K562 (cell line): ENCODE measurements around the gene GRID2IP. TPM values are rescaled to one million over a fixed set of nuclear protein-coding genes. Genes with fewer than 3 reads are reported as not detected.

Experiments
- AFF4 ChIP-seq: sonication (generic); formaldehyde crosslinking; IDR thresholded peaks from 2 replicates; pipeline ENCODE4 v1.8.0; 2023; ENCODE audit warnings: mild to moderate bottlenecking, missing genetic modification reagents
- ARID4B ChIP-seq: sonication (generic); formaldehyde crosslinking; IDR thresholded peaks from 2 replicates; pipeline ENCODE4 v1.8.0; 2022; ENCODE audit warnings: mild to moderate bottlenecking, missing genetic modification reagents
- ATF3 ChIP-seq, 2 experiments: fragments of 450-650 bp in 1 of 2; sonication (generic) in 1 of 2; formaldehyde crosslinking in 1 of 2; IDR thresholded peaks in 1 of 2; conservative IDR thresholded peaks in 1 of 2; 2 replicates each; pipeline versions ENCODE4 v1.6.1 to v1.8.1; 2016 to 2023; ENCODE audit warnings: mild to moderate bottlenecking in 2 of 2, moderate library complexity in 2 of 2, inconsistent platforms in 1 of 2, missing genetic modification reagents in 1 of 2
- BRCA1 ChIP-seq, 2 experiments: fragments of 450-650 bp in 1 of 2; sonication (generic) in 1 of 2; formaldehyde crosslinking in 1 of 2; IDR thresholded peaks; 2 replicates each; pipeline versions ENCODE4 v1.5.0 to v1.6.1; 2017 to 2020; ENCODE audit warnings: mild to moderate bottlenecking in 1 of 2, missing genetic modification reagents in 1 of 2
- ELF4 ChIP-seq: fragments of 450-650 bp; formaldehyde crosslinking; IDR thresholded peaks from 2 replicates; pipeline ENCODE4 v1.4.0; 2022; ENCODE audit warnings: missing genetic modification characterization
- FOXK1 ChIP-seq: sonication (generic); formaldehyde crosslinking; IDR thresholded peaks from 2 replicates; pipeline ENCODE4 v1.8.0; 2022; ENCODE audit warnings: missing genetic modification reagents, mild to moderate bottlenecking, borderline replicate concordance
- MTA3 ChIP-seq: fragments of 450-650 bp; formaldehyde crosslinking; IDR thresholded peaks from 2 replicates; pipeline ENCODE4 v1.6.1; 2017; ENCODE audit warnings: mild to moderate bottlenecking, borderline replicate concordance
- NCOA1 ChIP-seq: fragments of 450-650 bp; IDR thresholded peaks from 2 replicates; pipeline ENCODE4 v1.6.1; 2016; ENCODE audit warnings: low read depth
- SIN3B ChIP-seq: fragments of 450-650 bp; IDR thresholded peaks from 2 replicates; pipeline ENCODE4 v1.6.1; 2017; ENCODE audit warnings: low read depth, mild to moderate bottlenecking, moderate library complexity
- SMAD3 ChIP-seq: fragments of 450-650 bp; formaldehyde crosslinking; conservative IDR thresholded peaks from 2 replicates; pipeline ENCODE4 v1.4.0; 2020; ENCODE audit warnings: mild to moderate bottlenecking
- SMAD4 ChIP-seq: fragments of 250-450 bp; sonication (Bioruptor Pico); conservative IDR thresholded peaks from 2 replicates; pipeline ENCODE4 v1.8.0; 2021; ENCODE audit warnings: inconsistent platforms, mild to moderate bottlenecking, moderate library complexity
- SMC3 ChIP-seq: conservative IDR thresholded peaks from 2 replicates; pipeline ENCODE4 v1.6.1; 2011; ENCODE audit warnings: low read depth, low read length, improper control_type of control experiment; ENCODE audit not compliant: insufficient read depth
- SREBF2 ChIP-seq: sonication (generic); formaldehyde crosslinking; IDR thresholded peaks from 2 replicates; pipeline ENCODE4 v1.4.0; 2020; ENCODE audit warnings: mild to moderate bottlenecking, missing genetic modification reagents
- SRSF3 ChIP-seq: fragments of 200-400 bp; formaldehyde crosslinking; IDR thresholded peaks from 2 replicates; pipeline ENCODE4 v1.6.1; 2016; ENCODE audit warnings: mild to moderate bottlenecking, low read length, moderate library complexity; ENCODE audit not compliant: insufficient read depth
- polyA plus RNA-seq, 8 experiments: library from polyadenylated mRNA; depleted of rRNA in 4 of 8; stranded (reverse) in 5 of 8; unstranded in 3 of 8; fragments of >200 nt; fragmentation: Nextera tagmentation in 2 of 8; fragmentation: Illumina TruSeq in 1 of 8; extraction: Ambion mirVana in 2 of 8; extraction: Trizol in 1 of 8; gene quantifications; 2 replicates each; pipeline versions ENCODE4 v1.2.1 to v1.2.3, GENCODE V29; 2011 to 2014; ENCODE audit warnings: inconsistent platforms in 1 of 8, missing spikeins in 1 of 8
- total RNA-seq, 7 experiments: library from RNA; depleted of rRNA in 6 of 7; stranded (reverse); fragments of >200 nt in 6 of 7; fragmentation: Illumina TruSeq in 2 of 7; extraction: Trizol in 2 of 7; gene quantifications; 2 replicates each; pipeline versions ENCODE4 v1.2.1 to v1.2.3, GENCODE V29; 2011 to 2021; ENCODE audit warnings: low replicate concordance in 1 of 7

The GRID2IP gene
- total and polyA plus RNA-seq, 9 of the 15 experiments (the other 6 are each of a cell fraction or from before 2014, with no cell fraction given): not detected

GRCh38 chr7:6577369-6578113, 26.3 kb upstream of the GRID2IP start, which contains the start of gene ZDHHC4 (continued):
- TF ChIP-seq FOXK1 (CRISPR knock-in tag) (no peak), SMAD3 (CRISPR knock-in tag) (no peak), AFF4 (CRISPR knock-in tag) (0 out of 2 replicates have a peak, but pooled peaks have one; percentile 30), ARID4B (peak; percentile 63; the same call in 1 of the 2 replicates), BRCA1 (IDR thresholded peaks at IDR 0.05) (no peak), BRCA1 (CRISPR knock-in tag; IDR thresholded peaks at IDR 0.05) (no peak), MTA3 (peak; percentile 82; the same call in 1 of the 2 replicates), SIN3B (peak; percentile 73; the same call in 1 of the 2 replicates), SMC3 (no peak), SRSF3 (no peak), SREBF2 (no peak), ELF4 (no peak), ATF3 (IDR thresholded peaks at IDR 0.05) (peak; percentile 41; the same call in 1 of the 2 replicates), ATF3 (CRISPR knock-in tag; conservative IDR thresholded peaks at IDR 0.05) (no peak), NCOA1 (peak; percentile 62; the same call in 1 of the 2 replicates), SMAD4 (peak; percentile 73)
